GM18909 (cell line): ENCODE data around the gene HELT.
"Not testable (repeated sequence)": the region's sequence is repeated elsewhere in the genome, so short reads cannot be mapped to it uniquely, and the experiment has no call there.

Experiments used
- ATAC-seq: cut with Tn5 transposase; IDR thresholded peaks from one replicate; pipeline ENCODE4 v1.9.1; 2021; ENCODE audit warnings: mild to moderate bottlenecking; ENCODE audit not compliant: unreplicated experiment, poor library complexity

Gene HELT

GRCh38 chr4:185017964-185018772 is at the start of gene HELT:
Gene HELT (plus strand): TSS chr4:185018490. CDS start chr4:185018929, 439 bp downstream.
- no peak for ATAC-seq

- ATAC-seq: no peak
Measured at GRCh38 chr4:184968784-184969201, 49.5 kb upstream of the HELT start.

- ATAC-seq: no peak
Measured at GRCh38 chr4:184969610-184970009, 48.7 kb upstream of the HELT start.

GRCh38 chr4:184972991-184973390 is 45.3 kb upstream of the HELT start:
- ATAC-seq: no peak

- not testable (repeated sequence) for ATAC-seq
Measured at GRCh38 chr4:184976348-184976747, 41.9 kb upstream of the HELT start.

- ATAC-seq: no peak
Measured at GRCh38 chr4:184977747-184978146, 40.5 kb upstream of the HELT start.

- ATAC-seq: no peak
Measured at GRCh38 chr4:184978211-184978610, 40.1 kb upstream of the HELT start.

GRCh38 chr4:184979461-184980124 is 38.7 kb upstream of the HELT start:
- ATAC-seq: no peak

GRCh38 chr4:184980261-184980660 is 38.0 kb upstream of the HELT start:
- ATAC-seq: no peak

GRCh38 chr4:184983672-184984356 is 34.5 kb upstream of the HELT start:
- ATAC-seq: peak; percentile 84

- ATAC-seq: no peak
Measured at GRCh38 chr4:184987493-184988031, 30.7 kb upstream of the HELT start.

GRCh38 chr4:184988611-184989010 is 29.7 kb upstream of the HELT start:
- no peak for ATAC-seq

- not testable (repeated sequence) for ATAC-seq
Measured at GRCh38 chr4:184989283-184989682, 29.0 kb upstream of the HELT start.

GRCh38 chr4:184990131-184990530 is 28.2 kb upstream of the HELT start:
- ATAC-seq: not testable (repeated sequence)

GRCh38 chr4:184991860-184992259 is 26.4 kb upstream of the HELT start:
- no peak for ATAC-seq

- ATAC-seq: no peak
Measured at GRCh38 chr4:184992422-184992821, 25.9 kb upstream of the HELT start.

GRCh38 chr4:184993247-184993646 is 25.0 kb upstream of the HELT start:
- no peak for ATAC-seq

GRCh38 chr4:184994010-184994622 is 24.2 kb upstream of the HELT start:
- ATAC-seq: no peak

- no peak for ATAC-seq
Measured at GRCh38 chr4:184994623-184995010, 23.7 kb upstream of the HELT start.

- ATAC-seq: not testable (repeated sequence)
Measured at GRCh38 chr4:184997656-184998055, 20.6 kb upstream of the HELT start.
